22Rv1 (cell line): ENCODE results near the gene ALDOB.

Experiments used
- CTCF ChIP-seq: fragments of 450-650 bp; IDR thresholded peaks from 2 replicates; pipeline ENCODE4 v1.5.1; 2017; ENCODE audit warnings: mild to moderate bottlenecking
- ZFX ChIP-seq: fragments of 450-650 bp; IDR thresholded peaks from 2 replicates; pipeline ENCODE4 v1.6.1; 2017; ENCODE audit warnings: antibody characterized with exemption, borderline replicate concordance

- no peak for TF ChIP-seq CTCF
- no peak for TF ChIP-seq ZFX
These were observed 25.4 kb upstream of the ALDOB start for GRCh38 chr9:101460965-101461364.
